HepG2 (cell line): Measurements from ENCODE around the gene FLOT2. TPM values are rescaled to one million over a fixed set of nuclear protein-coding genes. Genes with fewer than 3 reads are reported as not detected.

Experiments
- CERS6 ChIP-seq: sonication (generic); formaldehyde crosslinking; IDR thresholded peaks from 2 replicates; pipeline ENCODE4 v1.5.0; 2020; ENCODE audit warnings: missing genetic modification reagents
- HMG20A ChIP-seq: IDR thresholded peaks from 2 replicates; pipeline ENCODE4 v1.6.1; 2016; ENCODE audit warnings: borderline replicate concordance
- HNRNPLL ChIP-seq: fragments of 200-400 bp; formaldehyde crosslinking; IDR thresholded peaks from 2 replicates; pipeline ENCODE4 v1.6.1; 2017; ENCODE audit warnings: mild to moderate bottlenecking, low read depth, low read length; ENCODE audit not compliant: poor library complexity, severe bottlenecking
- PHF20 ChIP-seq: sonication (generic); formaldehyde crosslinking; IDR thresholded peaks from 2 replicates; pipeline ENCODE4 v1.5.0; 2020; ENCODE audit warnings: mild to moderate bottlenecking, missing genetic modification reagents
- POLR2AphosphoS5 ChIP-seq: IDR thresholded peaks from 2 replicates; pipeline ENCODE4 v1.6.1; 2012; ENCODE audit warnings: low read depth, low read length
- PRPF4 ChIP-seq: fragments of 200-400 bp; formaldehyde crosslinking; IDR thresholded peaks from 2 replicates; pipeline ENCODE4 v1.6.1; 2016; ENCODE audit warnings: low read length, low read depth; ENCODE audit not compliant: poor library complexity, severe bottlenecking
- RBM39 ChIP-seq: fragments of 200-400 bp; formaldehyde crosslinking; IDR thresholded peaks from one replicate; pipeline ENCODE4 v1.6.1; 2018; ENCODE audit warnings: antibody characterized with exemption, mild to moderate bottlenecking, low read depth, low read length; ENCODE audit not compliant: poor library complexity, severe bottlenecking
- REXO4 ChIP-seq: sonication (generic); formaldehyde crosslinking; IDR thresholded peaks from 2 replicates; pipeline ENCODE4 v1.8.0; 2022; ENCODE audit warnings: missing genetic modification reagents, mild to moderate bottlenecking, borderline replicate concordance
- STAG1 ChIP-seq: sonication (generic); formaldehyde crosslinking; IDR thresholded peaks from 2 replicates; pipeline ENCODE4 v1.4.0; 2020; ENCODE audit warnings: missing genetic modification reagents
- ZBED4 ChIP-seq: sonication (generic); formaldehyde crosslinking; IDR thresholded peaks from 2 replicates; pipeline ENCODE4 v1.4.0; 2020; ENCODE audit warnings: missing genetic modification reagents, borderline replicate concordance
- ZNF331 ChIP-seq: sonication (generic); formaldehyde crosslinking; IDR thresholded peaks from 2 replicates; pipeline ENCODE4 v1.4.0; 2020; ENCODE audit warnings: missing genetic modification reagents
- ZNF546 ChIP-seq: sonication (generic); formaldehyde crosslinking; conservative IDR thresholded peaks from 2 replicates; pipeline ENCODE4 v1.8.1; 2023; ENCODE audit warnings: mild to moderate bottlenecking, missing genetic modification reagents
- ZNF737 ChIP-seq: sonication (generic); formaldehyde crosslinking; IDR thresholded peaks from 2 replicates; pipeline ENCODE4 v1.5.0; 2020; ENCODE audit warnings: missing genetic modification reagents, mild to moderate bottlenecking, borderline replicate concordance
- polyA plus RNA-seq, 8 experiments: library from polyadenylated mRNA; depleted of rRNA in 3 of 8; stranded (reverse) in 7 of 8; unstranded in 1 of 8; fragments of >200 nt; fragmentation: Illumina TruSeq in 4 of 8; extraction: Trizol in 4 of 8; gene quantifications; 2 replicates each; pipeline versions ENCODE4 v1.2.1 to v1.2.3, GENCODE V29; 2011 to 2016; ENCODE audit warnings: low read depth in 4 of 8, missing spikeins in 1 of 8, mixed read lengths in 1 of 8; ENCODE audit not compliant: insufficient read depth in 1 of 8
- total RNA-seq, 5 experiments: library from RNA; depleted of rRNA; stranded (reverse); fragments of >200 nt; fragmentation: Illumina TruSeq; extraction: Trizol; gene quantifications; 2 replicates each; pipeline ENCODE4 v1.2.3, GENCODE V29; 2016; ENCODE audit warnings: low read depth in 1 of 5
- TF ChIP-seq, protein P1 (sequence below), 2 experiments: IDR thresholded peaks; 2 replicates each; pipeline ENCODE4 v1.6.1; 2011 to 2012; ENCODE audit warnings: low read length in 2 of 2, borderline replicate concordance in 1 of 2, low read depth in 1 of 2, mild to moderate bottlenecking in 1 of 2, moderate library complexity in 1 of 2
- TF ChIP-seq, protein P2 (sequence below): sonication (generic); formaldehyde crosslinking; IDR thresholded peaks from 2 replicates; pipeline ENCODE4 v1.5.0; 2020; ENCODE audit warnings: missing genetic modification reagents, mild to moderate bottlenecking, borderline replicate concordance
- TF ChIP-seq, protein P3 (sequence below): conservative IDR thresholded peaks from 2 replicates; pipeline ENCODE4 v1.6.1; 2018; ENCODE audit warnings: missing genetic modification reagents

Gene FLOT2
- total and polyA plus RNA-seq, 2 of the 13 experiments (the other 11 are each of a cell fraction or from before 2014, with no cell fraction given) = 54.3 to 54.5 TPM

- TF ChIP-seq, protein P1, sequence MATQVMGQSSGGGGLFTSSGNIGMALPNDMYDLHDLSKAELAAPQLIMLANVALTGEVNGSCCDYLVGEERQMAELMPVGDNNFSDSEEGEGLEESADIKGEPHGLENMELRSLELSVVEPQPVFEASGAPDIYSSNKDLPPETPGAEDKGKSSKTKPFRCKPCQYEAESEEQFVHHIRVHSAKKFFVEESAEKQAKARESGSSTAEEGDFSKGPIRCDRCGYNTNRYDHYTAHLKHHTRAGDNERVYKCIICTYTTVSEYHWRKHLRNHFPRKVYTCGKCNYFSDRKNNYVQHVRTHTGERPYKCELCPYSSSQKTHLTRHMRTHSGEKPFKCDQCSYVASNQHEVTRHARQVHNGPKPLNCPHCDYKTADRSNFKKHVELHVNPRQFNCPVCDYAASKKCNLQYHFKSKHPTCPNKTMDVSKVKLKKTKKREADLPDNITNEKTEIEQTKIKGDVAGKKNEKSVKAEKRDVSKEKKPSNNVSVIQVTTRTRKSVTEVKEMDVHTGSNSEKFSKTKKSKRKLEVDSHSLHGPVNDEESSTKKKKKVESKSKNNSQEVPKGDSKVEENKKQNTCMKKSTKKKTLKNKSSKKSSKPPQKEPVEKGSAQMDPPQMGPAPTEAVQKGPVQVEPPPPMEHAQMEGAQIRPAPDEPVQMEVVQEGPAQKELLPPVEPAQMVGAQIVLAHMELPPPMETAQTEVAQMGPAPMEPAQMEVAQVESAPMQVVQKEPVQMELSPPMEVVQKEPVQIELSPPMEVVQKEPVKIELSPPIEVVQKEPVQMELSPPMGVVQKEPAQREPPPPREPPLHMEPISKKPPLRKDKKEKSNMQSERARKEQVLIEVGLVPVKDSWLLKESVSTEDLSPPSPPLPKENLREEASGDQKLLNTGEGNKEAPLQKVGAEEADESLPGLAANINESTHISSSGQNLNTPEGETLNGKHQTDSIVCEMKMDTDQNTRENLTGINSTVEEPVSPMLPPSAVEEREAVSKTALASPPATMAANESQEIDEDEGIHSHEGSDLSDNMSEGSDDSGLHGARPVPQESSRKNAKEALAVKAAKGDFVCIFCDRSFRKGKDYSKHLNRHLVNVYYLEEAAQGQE (IDR thresholded peaks at IDR 0.05; ENCODE audit: borderline replicate concordance in 1 of 2, low read depth in 1 of 2, low read length in 2 of 2) = peak in 1 of 2 experiments; percentile 70; a peak in 3 of 4 replicates
- TF ChIP-seq, protein P2, sequence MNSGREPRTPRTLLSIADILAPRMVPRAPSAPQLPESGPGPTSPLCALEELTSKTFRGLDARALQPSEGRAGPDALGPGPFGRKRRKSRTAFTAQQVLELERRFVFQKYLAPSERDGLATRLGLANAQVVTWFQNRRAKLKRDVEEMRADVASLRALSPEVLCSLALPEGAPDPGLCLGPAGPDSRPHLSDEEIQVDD (CRISPR knock-in tag) = no peak
- TF ChIP-seq ZBED4 (CRISPR knock-in tag) (peak; percentile 81; the same call in 1 of the 2 replicates), ZNF546 (CRISPR knock-in tag) (peak; percentile 58; the same call in 1 of the 2 replicates), CERS6 (CRISPR knock-in tag) (no peak), PRPF4 (no peak), HMG20A (no peak; the same call in 1 of the 2 replicates), ZNF737 (CRISPR knock-in tag) (no peak), PHF20 (CRISPR knock-in tag) (peak; percentile 31; the same call in 1 of the 2 replicates), POLR2AphosphoS5 (no peak), ZNF331 (CRISPR knock-in tag) (peak; percentile 87), RBM39 (peak; percentile 26), HNRNPLL (peak; percentile 64), STAG1 (CRISPR knock-in tag) (peak; percentile 73), REXO4 (CRISPR knock-in tag) (no peak)
- TF ChIP-seq, protein P3, sequence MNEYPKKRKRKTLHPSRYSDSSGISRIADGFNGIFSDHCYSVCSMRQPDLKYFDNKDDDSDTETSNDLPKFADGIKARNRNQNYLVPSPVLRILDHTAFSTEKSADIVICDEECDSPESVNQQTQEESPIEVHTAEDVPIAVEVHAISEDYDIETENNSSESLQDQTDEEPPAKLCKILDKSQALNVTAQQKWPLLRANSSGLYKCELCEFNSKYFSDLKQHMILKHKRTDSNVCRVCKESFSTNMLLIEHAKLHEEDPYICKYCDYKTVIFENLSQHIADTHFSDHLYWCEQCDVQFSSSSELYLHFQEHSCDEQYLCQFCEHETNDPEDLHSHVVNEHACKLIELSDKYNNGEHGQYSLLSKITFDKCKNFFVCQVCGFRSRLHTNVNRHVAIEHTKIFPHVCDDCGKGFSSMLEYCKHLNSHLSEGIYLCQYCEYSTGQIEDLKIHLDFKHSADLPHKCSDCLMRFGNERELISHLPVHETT (CRISPR knock-in tag) = no peak; the same call in 1 of the 2 replicates
Measured at GRCh38 chr17:28902819-28903545, 5.4 kb upstream of the FLOT2 start, which contains the start of gene DHRS13 (continued).
